Pulmonary artery endothelial cell (primary cell): ENCODE data around the gene TDRD3. TPM values are rescaled to one million over a fixed set of nuclear protein-coding genes. Genes with fewer than 3 reads are reported as not detected.

Source experiments
- DNase-seq: peaks from one replicate; pipeline ENCODE4 v3.0.0-alpha.2; 2011; ENCODE audit warnings: low read depth, low spot score
- total RNA-seq: library from RNA; depleted of rRNA; stranded (reverse); fragments of >200 nt; gene quantifications from 2 replicates; pipeline ENCODE4 v1.2.3, GENCODE V29; 2014

TDRD3 gene
- total RNA-seq, 1 donor from 2014 or later: 11.9 TPM

DNA sequence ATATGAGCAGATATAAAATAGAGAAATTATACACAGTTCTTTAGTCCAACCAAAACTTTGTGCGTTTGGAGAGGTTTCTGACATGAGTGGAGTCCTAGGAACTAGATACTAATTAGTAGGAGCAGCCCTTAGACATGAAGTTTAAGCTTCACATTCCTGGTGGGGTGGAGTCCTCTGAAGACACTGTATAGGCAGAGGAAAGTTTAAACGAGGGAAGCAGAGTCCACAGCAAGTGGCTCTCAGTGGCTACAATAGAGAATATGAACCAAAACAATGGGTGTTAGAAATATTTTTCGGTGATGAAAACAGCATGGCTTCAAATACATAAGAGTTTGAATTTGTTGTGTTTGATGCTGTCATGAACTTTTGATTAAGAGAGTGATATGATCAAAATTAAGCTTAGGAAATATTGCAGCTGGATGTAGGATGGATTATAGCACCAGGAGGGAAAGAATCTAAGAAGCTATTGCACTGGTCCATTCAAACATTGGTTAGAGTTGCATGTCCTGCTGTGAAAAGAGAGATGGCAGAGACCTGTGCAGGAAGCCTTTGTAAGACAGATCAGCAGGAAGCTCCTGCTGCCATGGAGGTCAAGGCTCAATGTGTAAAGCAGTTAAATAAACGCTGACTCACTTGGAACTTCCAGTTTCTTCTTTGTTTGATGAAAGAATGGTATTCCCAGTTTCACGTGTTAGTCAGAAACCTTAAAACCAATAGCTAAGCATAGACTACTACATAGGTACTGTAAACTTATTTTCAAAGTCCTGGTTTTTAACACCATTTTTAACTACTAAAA is 175.2 kb downstream of the TDRD3 start:
- peak; percentile 48 for DNase-seq

DNA sequence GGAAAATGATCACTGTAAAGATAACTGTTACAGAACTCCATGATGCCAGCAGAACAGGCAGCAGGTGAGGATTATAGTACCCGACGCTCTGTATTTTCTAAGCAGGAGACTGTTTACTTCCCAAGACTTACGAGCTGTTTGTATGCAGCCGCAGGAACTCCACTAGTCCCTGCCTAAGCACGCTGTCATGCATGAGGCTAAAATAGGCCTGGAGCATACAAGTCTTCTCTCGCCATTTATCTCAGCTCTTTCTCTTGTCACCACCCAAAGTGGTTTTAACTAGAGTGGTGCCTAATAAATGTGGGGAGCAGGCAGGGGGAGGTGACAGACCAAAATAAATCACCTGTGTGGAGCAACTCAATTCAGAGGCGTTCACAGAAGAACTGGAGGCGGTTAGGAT is 175.8 kb downstream of the TDRD3 start:
- DNase-seq: no peak

DNA sequence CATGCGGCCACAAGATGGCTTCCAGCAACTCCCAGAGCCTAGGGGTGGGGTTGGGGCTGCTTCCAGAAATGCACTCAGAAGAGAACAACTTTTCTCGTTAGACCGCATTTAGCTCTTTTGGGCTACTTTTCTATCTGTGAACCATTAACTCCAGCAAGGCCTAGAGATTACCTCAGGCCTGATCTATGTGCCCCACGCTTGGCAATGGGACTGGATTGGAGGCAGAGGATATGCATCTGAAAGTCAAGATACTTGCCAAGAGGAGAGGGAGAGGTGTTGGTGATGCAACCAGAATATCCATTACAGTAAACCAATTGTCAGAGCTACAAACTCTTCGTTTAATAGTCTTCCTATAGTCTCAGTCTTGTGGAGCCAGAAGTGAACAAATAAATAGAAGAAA is 177.7 kb downstream of the TDRD3 start:
- DNase-seq: no peak

DNA sequence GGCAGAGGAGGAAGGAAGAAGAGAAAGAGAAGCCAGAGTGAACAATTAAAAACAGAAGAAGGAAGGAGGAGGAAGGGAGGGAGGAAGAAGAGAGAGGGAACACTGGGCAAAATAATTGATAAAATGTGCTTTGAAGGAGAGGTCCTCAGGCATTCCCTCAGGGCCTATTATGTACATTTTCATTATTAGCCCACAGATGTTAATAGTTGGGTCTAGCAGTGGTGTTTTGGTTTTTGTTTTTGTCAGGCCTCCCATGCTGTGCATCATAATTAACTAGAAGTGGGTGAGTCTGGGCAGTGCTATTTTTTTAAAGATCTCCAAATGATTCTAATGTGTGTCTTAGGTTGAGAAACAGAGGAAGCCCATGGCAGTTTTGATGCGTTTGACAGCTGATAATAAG is 178.1 kb downstream of the TDRD3 start:
- DNase-seq: no peak

DNA sequence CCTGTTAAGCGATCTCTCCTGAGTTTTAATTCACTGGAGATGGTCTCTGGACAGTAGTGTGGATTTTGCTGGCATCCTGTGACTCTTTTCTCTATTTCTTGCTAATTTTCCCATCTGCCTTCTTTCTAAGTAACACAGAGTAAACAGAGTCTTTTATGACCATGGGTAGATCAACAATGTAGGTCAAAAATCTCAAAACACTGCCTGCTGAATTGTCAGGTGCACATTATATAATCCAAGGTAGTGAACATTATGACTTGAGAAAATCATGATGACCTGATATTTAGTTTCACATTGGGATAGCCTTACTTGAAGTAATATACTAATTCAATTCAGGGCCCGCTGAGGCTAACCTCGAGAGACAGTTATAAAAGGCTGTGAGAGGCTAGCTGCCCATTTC is 180.7 kb downstream of the TDRD3 start:
- DNase-seq: no peak

DNA sequence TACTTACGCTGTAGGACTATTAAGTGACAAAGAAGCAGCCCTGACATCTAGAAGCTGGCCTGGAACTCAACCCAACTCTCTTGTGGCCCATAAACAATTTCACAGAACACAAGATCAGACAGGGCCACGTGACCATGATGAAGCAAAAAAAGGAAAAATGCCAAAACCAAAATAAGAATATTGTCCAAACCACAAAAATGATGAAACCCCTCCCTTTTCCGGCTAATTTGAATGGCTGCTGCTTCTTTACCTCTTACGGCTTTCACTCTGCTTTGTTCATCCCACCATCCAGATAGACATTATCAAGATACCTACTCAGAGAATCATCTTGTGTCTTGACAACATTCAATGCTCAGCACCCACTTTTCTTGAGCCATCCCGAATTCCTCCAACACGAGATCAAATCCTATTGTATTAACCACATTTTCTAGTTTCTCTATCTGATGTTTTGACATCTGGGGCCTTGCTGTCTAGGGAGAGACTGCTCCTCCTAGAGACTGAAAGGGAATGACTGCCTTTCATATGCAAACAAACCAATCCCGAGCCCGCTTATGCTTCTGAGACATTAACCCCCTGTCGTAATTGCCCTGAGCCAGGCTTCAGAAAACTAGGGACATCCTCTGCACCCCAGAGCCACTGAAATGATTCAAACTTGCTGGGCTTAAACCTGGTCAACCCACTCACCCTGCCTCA is 186.3 kb downstream of the TDRD3 start:
- DNase-seq: no peak

DNA sequence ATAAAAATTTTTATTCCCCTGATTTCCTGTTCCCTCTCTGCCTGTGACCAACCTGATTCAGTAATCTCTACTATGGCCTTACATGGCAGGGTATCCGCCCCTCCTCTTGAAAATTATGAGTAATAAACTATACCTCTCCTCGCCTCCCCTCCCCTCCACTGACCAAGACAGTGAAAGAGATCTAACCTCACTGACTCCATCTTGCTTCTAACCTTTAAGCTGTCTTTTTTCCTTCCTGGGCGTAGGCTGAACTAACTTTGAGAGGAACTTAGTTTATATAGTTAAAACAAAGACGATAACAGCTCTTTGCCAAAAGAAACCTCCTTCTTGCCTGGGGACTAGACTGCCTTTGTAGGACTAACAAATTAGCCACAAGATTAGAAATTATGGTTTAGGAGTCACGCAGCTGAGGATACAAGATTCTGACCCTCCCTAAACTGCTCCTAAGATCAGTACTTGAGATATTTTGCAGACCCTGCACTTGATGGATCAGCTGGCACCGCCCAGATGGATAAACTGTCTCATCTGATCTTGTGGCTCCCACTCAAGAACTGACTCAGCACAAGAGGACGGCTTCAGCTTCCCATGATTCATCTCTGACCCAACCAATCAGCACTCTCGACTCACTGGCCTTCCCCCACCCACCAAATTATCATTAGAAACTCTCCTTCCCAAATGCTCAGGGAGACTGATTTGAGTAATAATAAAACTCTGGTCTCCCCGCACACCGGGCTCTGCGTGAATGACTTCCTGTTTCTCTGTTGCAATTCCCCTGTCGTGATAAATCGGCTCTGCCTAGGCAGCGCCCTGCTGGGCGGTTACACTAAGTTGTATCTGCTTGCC is 187.1 kb downstream of the TDRD3 start:
- no peak for DNase-seq

DNA sequence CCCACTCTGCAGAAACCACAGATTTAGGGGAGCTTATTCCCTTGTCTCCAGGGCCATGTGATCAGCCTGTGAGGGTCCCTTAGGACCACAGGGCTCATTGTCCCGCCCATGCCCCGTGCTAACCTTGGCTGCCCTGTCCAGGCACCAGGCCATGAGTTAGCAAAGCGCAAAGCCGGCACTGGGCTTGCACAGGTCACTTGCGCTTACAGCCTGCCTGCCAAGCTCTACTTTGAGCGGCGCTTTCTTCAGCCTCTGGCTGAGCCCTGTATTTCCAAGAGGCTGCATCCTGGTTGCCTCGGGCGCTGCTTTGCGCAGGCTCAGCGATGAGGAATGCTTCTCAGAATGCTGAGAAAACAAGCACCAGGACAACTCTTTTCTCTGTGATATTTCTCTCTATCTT is 188.0 kb downstream of the TDRD3 start:
- no peak for DNase-seq

DNA sequence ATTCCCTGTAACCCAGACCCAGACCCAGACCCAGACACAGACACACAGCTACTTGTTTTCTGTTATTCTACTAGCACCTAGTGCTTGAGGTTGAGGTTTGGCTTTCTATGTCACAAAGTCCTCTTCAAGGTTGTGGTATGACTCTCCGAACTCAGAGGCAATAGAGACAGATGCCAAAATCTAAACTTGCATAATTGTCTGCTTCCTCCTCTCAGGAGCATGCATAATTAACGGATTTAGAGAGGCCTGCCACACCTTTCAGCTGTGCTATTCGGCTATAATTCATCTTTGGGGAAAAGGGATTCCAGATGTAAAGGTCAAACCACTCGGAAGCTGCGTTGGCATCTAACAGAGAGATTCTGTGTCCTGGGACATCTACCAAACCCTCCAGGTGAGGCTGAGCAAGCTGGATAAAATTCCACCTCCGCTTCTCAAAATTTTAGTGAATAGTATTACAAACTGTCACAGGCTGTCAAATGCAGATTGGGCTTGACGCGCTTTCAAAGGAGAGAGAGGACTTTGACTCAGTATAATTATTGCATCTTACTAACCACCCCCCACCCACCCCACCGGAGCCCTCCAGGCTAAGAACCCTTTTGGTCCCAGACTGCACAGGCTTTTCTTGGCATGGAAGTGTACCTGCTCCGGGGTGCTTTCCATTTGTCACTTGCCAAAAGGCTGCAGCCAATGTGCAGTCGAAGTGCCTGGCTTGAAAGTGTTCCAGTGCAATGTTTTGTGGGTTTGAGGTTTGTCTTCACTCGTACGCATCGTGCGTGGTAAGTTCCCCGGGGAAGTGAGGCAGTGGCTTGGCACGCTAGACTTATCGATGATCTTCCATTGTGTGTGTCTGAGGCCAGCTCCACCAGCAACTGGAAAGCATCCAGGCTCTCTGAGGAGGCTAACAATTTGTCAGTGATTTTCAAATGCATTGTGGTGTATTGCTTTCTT is 194.1 kb downstream of the TDRD3 start:
- DNase-seq: no peak

DNA sequence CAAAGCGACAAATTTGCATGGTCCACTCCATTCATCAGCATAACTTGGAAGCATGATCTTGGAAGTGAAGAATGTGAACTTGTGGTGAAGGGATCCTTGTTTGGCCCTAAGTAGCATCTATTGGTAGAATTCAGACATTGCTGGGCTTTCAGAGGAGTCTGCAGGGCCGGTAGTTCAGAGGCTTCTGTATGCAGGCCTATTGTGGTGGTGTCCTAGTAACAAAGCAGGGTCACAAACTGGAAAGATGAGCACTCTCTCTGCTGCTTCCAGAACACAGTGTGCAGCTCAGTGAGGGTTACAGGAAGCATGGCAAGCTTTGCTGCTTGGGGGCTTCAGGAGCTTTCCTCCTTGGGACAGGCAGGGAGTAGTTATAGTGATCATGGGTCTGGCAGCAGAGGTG is 206.0 kb downstream of the TDRD3 start:
- DNase-seq: no peak

DNA sequence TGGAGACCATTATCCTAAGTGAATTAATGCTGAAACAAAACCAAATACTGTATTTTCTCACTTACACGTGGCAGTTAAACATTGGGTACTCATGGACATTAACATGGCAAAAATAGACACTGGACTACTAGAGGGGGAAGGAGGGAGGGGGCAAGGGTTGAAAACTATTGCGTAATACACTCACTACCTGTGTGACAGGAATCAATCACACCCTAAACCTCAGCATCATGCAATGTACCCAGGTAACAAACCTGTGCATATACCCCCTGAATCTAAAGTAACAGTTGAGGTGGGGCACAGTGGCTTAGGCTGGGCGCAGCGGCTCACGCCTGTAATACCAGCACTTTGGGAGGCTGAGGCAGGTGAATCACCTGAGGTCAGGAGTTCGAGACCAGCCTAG is 207.0 kb downstream of the TDRD3 start:
- DNase-seq: no peak

DNA sequence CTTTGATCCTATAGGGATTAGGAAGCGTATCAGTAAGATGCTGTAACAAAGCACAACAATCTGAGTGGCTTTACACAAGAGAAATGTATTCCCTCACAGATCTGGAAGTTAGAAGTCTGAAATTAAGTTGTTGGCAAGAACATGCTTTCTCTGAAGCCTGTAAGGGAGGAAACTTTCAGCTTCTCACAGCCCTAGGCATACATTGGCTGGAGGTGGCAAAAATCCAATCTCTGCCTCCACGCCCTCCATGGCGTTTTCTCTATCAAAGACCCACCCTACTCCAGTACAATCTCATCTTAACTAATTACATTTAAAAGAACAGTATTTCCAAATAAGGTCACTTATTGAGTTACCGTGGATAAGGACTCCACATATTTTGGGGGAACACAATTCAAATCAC is 211.9 kb downstream of the TDRD3 start:
- DNase-seq: no peak

DNA sequence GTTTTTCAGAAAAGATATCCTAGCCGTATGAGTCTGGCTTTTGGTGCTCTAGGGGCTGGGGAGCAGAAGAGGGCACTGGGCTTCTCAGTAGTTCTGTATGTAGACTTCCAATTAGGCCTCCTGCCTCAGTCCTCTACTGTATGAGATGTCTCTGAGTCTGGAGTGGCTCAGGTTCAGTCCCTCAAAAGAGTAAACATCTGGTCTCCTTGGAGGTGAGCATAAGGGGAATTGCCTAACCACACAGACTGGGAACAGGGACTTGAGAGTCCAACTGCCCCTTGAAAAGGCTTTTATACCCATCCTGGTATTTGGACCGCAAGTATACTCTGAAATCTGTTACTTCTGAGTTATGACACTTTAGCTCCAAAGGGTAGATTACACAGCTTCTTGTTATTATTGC is 214.5 kb downstream of the TDRD3 start:
- no peak for DNase-seq

DNA sequence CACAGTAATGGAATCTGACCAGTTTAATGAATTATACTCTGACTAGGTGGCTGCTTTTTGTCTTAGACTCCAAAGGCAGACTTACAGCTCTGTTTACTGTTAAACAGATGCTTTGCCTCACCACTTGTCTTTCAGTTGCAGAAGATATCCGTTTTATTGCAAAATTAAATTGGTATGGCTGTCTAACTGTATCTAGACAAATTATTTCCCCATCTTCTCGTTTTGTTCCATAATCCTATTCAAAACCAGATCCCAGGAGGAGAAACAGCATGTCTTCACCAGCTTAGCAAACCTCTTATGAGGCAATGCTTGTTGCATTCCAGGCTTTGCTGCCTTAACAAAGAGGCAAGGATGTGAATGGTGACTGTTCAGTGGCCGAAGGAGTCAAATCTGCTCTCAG is 215.6 kb downstream of the TDRD3 start:
- DNase-seq: no peak

DNA sequence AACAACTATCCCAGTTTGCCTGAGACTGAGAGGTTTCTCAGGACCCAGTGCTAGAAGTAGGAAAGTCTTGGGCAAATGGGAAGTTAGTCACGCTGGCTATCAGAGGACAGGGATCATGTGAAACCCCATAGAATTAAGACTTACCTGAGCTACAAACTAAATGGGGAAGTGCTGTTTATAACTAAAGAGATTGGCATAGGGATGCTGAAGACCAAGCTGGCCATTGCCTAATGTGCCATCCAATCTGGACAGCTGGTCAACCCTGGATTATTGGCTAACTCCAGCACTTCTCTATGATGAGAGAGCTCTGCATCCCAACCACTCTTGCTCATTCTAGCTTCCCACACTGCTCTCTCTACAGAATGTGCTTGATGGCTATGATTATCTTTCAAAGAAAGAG is 216.1 kb downstream of the TDRD3 start:
- no peak for DNase-seq

DNA sequence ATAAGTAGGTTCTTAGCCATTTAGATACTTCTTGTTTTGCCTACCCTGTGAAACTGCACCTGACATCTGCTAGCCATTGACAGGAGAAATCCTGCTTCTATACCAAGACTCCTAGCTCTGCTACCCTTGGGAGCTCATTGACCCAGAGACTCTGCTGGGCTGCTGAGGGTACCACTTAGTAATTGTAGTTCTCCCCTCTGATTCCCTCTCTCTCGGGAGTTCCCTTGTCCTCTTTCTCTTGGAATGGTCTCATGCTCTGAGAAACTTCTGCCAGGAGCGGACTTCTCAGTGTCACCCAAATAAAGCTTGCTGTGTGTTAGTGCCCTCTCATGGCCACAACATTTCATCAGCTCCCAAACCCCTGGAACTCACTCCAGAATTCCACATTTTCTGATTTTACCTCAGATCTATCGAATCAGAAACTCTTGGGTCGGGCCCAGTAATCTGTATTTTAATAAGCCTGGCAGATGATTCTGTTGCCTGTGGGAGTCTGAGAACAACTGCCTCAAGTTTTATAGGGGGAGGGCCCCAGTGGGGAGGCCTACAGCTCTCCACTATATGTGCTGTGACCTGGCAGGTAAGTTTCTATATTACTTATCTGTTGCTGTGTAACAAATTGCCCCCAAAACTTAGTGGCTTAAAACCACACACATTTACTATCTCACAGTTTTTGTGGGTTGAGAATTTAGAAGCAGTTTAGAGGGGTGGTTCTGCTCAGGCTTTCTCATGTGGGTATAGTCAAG is 221.1 kb downstream of the TDRD3 start:
- DNase-seq: no peak

DNA sequence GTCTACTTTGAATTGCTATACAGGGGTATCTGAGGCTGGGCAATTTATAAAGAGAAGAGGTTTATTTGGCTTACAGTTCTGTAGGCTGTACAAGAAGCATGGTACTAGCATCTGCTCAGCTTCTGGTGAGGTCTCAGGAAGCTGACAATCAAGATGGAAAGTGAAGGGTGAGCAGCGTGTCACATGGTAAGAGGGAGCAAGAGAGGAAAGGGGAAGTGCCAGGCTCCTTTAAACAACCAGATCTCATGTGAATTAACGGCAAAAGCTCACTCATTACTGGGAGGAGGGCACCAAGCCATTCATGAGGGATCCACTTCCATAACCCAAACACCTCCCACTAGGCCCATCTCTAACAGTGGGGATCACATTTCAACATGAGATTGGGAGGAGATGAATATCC is 222.4 kb downstream of the TDRD3 start:
- DNase-seq: no peak

DNA sequence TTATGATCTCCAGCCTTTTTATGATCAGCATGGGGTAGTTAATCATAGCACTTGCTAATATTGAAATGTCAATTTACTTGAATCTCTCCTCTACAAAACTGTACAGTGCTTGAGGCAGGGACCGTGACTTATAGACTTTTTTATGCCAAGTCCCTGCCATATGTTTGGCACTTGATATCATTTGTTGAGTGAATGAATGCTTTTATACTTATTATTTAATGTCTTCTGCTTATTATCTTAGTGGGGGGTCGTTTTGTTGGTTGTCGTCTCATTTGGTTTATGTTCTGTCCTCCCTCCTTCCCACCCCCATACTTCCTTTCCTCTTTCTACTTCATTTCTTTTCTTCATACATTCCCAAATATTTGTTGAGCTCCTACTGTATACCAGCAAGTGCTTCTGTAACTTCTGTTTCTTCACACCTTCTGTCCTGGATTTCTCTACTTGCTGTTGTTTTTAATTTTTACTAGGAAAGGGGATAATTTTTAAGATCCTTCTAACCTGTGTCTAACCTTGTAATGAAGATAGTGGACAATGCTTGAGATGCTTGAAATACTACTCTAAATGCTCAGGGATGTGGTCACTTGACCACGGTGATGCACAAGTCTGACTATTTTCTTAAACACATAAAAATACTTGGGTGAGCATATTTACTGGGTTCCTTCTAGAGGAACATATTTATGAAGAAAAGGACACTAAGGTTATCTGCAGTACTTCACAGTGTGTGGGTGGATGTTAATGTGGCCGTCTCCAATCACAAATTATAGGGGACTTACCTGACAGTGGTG is 223.8 kb downstream of the TDRD3 start:
- DNase-seq: no peak

DNA sequence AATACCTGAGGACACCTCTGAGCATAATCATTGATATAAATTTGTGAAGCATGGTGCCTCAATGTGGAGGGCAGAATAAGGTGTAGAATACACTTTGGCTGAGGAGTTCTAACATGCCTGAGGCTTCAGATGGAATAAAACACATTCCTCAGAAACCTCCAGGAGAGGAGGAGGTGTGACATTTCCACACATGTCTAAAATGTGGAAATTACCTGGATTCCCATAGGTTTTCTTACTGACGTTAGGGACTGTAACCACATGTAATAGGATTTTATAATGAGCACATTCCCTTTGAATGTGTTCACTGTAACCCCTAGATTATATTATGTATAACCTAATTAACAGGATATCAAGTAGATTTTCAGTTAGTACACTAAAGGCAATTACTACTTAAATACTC is 226.1 kb downstream of the TDRD3 start:
- no peak for DNase-seq
